Panc1 (cell line): ENCODE data around the gene DDX42. TPM values are rescaled to one million over a fixed set of nuclear protein-coding genes. Genes with fewer than 3 reads are reported as not detected.

ENCODE experiments used
- ATAC-seq: fragments of 200-7000 bp; cut with Tn5 transposase; 2 replicates; pipeline ENCODE4 v1.9.1; 2020; ENCODE audit warnings: mild to moderate bottlenecking, moderate library complexity
- BruUV-seq: library from RNA; stranded (reverse); fragments of 400-500 nt; replicated peaks from 2 replicates; lab custom pipeline; 2021; lab: Mats Ljungman, UMichigan
- CTCF ChIA-PET: fragments of 300-600 bp; sonication (Branson Sonifier 250); formaldehyde crosslinking; loops from one replicate; lab custom pipeline; 2022; ENCODE audit warnings: antibody characterized with exemption; lab: Charles Lee
- POLR2A ChIA-PET: fragments of 300-600 bp; sonication (Branson Sonifier 250); formaldehyde crosslinking; loops from one replicate; lab custom pipeline; 2022; ENCODE audit warnings: antibody characterized with exemption; lab: Charles Lee
- DNase-seq: peaks from one replicate; pipeline ENCODE4 v3.0.0-alpha.2; 2010; ENCODE audit warnings: low read depth, low spot score
- H3K27ac ChIP-seq: 2 replicates; pipeline ENCODE4 v1.5.1; 2011; ENCODE audit warnings: mild to moderate bottlenecking, low read length, inconsistent platforms
- H3K27me3 ChIP-seq: fragments of 200-500 bp; sonication (Bioruptor generic); 2 replicates; pipeline ENCODE4 v1.6.0; 2014; ENCODE audit warnings: low read length, inconsistent platforms; ENCODE audit not compliant: control insufficient read depth, insufficient read depth
- H3K36me3 ChIP-seq: fragments of 200-500 bp; sonication (Bioruptor generic); 2 replicates; pipeline ENCODE4 v1.5.1; 2014; ENCODE audit warnings: inconsistent platforms, mild to moderate bottlenecking, low read length, moderate library complexity; ENCODE audit not compliant: control insufficient read depth, insufficient read depth
- H3K4me1 ChIP-seq: 2 replicates; pipeline ENCODE4 v1.5.1; 2011; ENCODE audit warnings: inconsistent platforms, mild to moderate bottlenecking, low read length, moderate library complexity; ENCODE audit not compliant: control insufficient read depth, insufficient read depth
- H3K4me3 ChIP-seq, 2 experiments: 2 replicates each; pipeline ENCODE4 v1.5.1; 2011 to 2012; ENCODE audit warnings: low read depth in 2 of 2, low read length in 2 of 2, mild to moderate bottlenecking in 2 of 2, inconsistent platforms in 1 of 2, moderate library complexity in 1 of 2
- H3K9me3 ChIP-seq: fragments of 200-500 bp; sonication (Bioruptor generic); 2 replicates; pipeline ENCODE4 v1.5.1; 2014; ENCODE audit warnings: low read depth, mild to moderate bottlenecking, inconsistent platforms, low read length, moderate library complexity; ENCODE audit not compliant: control insufficient read depth, insufficient read depth
- POLR2AphosphoS5 ChIP-seq: IDR thresholded peaks from 2 replicates; pipeline ENCODE4 v1.6.1; 2012; ENCODE audit warnings: mild to moderate bottlenecking, low read depth, low read length, moderate library complexity
- SIN3A ChIP-seq: IDR thresholded peaks from 2 replicates; pipeline ENCODE4 v1.6.1; 2012; ENCODE audit warnings: low read depth, mild to moderate bottlenecking, low read length, moderate library complexity, borderline replicate concordance; ENCODE audit not compliant: insufficient read depth
- TCF7L2 ChIP-seq: IDR thresholded peaks from 2 replicates; pipeline ENCODE4 v1.6.1; 2011; ENCODE audit warnings: mild to moderate bottlenecking, low read depth, low read length, inconsistent platforms
- in situ Hi-C: cut with HindIII; loops from 2 replicates; pipeline ENCODE4 v1.10.0; 2016; ENCODE audit warnings: low sequenced_read_pairs, low pct_unique_long_range_greater_than_20kb
- intact Hi-C: fragments of 100-400 bp; cut with micrococcal nuclease; formaldehyde crosslinking; loops from one replicate; pipeline ENCODE4 v1.10.0; 2022; ENCODE audit not compliant: unreplicated experiment
- total RNA-seq: library from RNA; stranded (reverse); gene quantifications from one replicate; pipeline ENCODE4 v1.2.1, GENCODE V29; 2021; ENCODE audit not compliant: unreplicated experiment
- TF ChIP-seq, protein P1 (sequence below), 2 experiments: IDR thresholded peaks; 2 replicates each; pipeline ENCODE4 v1.6.1; 2011 to 2012; ENCODE audit warnings: low read depth in 2 of 2, control low read depth in 1 of 2, low read length in 1 of 2, mild to moderate bottlenecking in 1 of 2, moderate library complexity in 1 of 2; ENCODE audit not compliant: insufficient read depth in 1 of 2
- TF ChIP-seq, protein P2 (sequence below): fragments of 450-650 bp; IDR thresholded peaks from 2 replicates; pipeline ENCODE4 v1.5.1; 2017; ENCODE audit warnings: mild to moderate bottlenecking

The DDX42 gene
- total RNA-seq, 1 experiment from 2014 or later, result 89.6 TPM

DNA sequence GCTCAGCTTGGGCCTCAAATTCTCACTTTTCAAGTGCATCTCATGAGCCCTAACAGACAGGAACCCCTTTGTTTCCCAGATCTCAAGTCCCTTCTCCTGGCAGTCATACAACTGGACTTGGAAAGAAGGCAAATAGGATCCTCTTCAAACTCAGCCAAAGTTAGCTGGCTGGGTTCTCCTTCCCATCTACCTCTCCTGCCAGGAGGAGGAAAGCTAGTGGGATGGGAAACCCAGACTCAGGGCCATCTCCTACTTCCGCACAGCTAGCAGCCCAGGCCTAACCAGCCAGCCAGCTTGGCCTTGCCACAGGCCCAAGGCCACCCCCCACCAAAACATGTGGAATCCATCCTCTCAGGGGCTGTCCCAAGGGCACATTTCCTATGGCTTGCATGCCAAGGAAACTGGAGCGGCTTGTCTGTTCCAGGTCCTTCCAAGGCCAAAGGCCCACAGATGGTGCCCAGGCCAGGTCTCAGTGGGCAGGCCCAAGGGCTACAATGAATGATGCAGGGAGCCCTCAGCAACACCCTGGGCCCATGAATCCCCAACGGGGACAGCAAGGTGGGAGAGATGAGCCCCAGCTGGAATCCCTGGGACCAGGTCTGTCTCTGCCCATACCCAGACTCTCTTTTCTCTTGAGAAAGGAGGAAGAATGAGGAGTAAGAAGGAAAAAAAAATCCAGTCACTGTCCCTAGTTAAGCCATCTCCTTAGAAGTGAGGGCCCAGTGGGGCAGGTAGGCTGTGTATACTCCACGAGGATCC is 66.8 kb downstream of the DDX42 start:
- DNase-seq, result no peak
- no peaks in the 10 kb centered on the region for H3K27me3 ChIP-seq
- H3K9me3 ChIP-seq, result no peaks in the 10 kb centered on the region
- in situ Hi-C loops (no loop called here), intact Hi-C loops (no loop called here)
- POLR2A ChIA-PET, result no interaction called here
- H3K4me1 ChIP-seq, result peaks cover 31% of the 10 kb centered on the region
- CTCF ChIA-PET, result no interaction called here
- peak overlapping the region; percentile 72 for H3K27ac ChIP-seq
- no peak for TF ChIP-seq SIN3A
- TF ChIP-seq POLR2AphosphoS5, result no peak
- TF ChIP-seq, protein P1, sequence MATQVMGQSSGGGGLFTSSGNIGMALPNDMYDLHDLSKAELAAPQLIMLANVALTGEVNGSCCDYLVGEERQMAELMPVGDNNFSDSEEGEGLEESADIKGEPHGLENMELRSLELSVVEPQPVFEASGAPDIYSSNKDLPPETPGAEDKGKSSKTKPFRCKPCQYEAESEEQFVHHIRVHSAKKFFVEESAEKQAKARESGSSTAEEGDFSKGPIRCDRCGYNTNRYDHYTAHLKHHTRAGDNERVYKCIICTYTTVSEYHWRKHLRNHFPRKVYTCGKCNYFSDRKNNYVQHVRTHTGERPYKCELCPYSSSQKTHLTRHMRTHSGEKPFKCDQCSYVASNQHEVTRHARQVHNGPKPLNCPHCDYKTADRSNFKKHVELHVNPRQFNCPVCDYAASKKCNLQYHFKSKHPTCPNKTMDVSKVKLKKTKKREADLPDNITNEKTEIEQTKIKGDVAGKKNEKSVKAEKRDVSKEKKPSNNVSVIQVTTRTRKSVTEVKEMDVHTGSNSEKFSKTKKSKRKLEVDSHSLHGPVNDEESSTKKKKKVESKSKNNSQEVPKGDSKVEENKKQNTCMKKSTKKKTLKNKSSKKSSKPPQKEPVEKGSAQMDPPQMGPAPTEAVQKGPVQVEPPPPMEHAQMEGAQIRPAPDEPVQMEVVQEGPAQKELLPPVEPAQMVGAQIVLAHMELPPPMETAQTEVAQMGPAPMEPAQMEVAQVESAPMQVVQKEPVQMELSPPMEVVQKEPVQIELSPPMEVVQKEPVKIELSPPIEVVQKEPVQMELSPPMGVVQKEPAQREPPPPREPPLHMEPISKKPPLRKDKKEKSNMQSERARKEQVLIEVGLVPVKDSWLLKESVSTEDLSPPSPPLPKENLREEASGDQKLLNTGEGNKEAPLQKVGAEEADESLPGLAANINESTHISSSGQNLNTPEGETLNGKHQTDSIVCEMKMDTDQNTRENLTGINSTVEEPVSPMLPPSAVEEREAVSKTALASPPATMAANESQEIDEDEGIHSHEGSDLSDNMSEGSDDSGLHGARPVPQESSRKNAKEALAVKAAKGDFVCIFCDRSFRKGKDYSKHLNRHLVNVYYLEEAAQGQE (IDR thresholded peaks at IDR 0.05; ENCODE audit: insufficient read depth in 1 of 2, low read depth in 2 of 2, low read length in 1 of 2), result no peak
- TF ChIP-seq, protein P2, sequence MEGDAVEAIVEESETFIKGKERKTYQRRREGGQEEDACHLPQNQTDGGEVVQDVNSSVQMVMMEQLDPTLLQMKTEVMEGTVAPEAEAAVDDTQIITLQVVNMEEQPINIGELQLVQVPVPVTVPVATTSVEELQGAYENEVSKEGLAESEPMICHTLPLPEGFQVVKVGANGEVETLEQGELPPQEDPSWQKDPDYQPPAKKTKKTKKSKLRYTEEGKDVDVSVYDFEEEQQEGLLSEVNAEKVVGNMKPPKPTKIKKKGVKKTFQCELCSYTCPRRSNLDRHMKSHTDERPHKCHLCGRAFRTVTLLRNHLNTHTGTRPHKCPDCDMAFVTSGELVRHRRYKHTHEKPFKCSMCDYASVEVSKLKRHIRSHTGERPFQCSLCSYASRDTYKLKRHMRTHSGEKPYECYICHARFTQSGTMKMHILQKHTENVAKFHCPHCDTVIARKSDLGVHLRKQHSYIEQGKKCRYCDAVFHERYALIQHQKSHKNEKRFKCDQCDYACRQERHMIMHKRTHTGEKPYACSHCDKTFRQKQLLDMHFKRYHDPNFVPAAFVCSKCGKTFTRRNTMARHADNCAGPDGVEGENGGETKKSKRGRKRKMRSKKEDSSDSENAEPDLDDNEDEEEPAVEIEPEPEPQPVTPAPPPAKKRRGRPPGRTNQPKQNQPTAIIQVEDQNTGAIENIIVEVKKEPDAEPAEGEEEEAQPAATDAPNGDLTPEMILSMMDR, result no peak
- TF ChIP-seq TCF7L2, result no peak
- no TSS peak for BruUV-seq
- peaks cover 6% of the 10 kb centered on the region; the same call in 1 of the 2 replicates for H3K36me3 ChIP-seq
- H3K4me3 ChIP-seq, result peak overlapping the region; percentile 78 to 82
- no peak for ATAC-seq

DNA sequence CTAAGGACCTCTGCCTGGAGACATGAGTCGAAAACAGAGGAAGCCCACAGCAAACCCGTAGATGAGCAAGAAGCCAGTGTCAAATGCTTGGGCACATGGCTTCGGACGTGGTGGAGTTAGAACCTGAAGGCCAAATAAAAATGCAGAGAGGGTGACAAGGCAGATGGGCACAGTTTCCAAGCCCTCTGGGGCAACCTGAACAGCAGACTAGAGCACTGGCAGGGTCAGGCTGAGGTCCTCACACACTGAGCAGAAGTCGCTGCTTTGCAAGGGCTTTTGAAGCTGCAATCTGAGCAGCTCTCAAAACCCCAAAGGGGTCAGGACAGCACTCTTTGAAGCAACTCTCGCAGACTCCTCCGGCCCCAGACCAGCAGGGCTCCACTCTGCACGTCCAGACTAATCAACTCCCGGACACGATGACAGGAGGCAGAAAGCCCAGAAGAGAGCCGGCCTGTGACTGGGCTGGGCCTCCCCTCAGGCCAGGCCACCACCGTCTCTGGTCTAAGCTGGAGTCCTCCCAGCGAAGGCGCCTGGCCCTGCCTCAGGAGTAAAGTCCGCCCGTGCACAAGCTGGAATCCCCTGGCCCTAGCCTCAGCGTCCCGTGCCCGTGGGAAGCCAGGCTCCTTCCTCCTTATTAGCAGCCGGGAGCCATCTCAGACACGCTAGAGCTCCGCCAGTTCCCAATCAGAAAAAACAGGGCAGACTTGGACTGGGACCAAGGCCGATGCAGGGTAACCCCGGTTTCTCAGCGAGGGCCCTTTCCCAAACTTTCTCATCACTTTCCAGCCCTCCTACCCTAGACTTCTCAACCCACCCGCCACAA is 67.6 kb downstream of the DDX42 start:
- in situ Hi-C loops, result no loop called here

More for the DNA sequence above, 67.6 kb downstream of the DDX42 start:
- Histone ChIP-seq H3K9me3 (no peaks in the 10 kb centered on the region), H3K4me3 (peak overlapping the region; percentile 78 to 82), H3K36me3 (peaks cover 6% of the 10 kb centered on the region; the same call in 1 of the 2 replicates), H3K27me3 (no peaks in the 10 kb centered on the region), H3K27ac (peak overlapping the region; percentile 72), H3K4me1 (peaks cover 31% of the 10 kb centered on the region)
- no TSS peak for BruUV-seq
- ChIA-PET POLR2A (no interaction called here), CTCF (no interaction called here)
- intact Hi-C loops, result no loop called here
- no peak for TF ChIP-seq SIN3A
- TF ChIP-seq, protein P1 (IDR thresholded peaks at IDR 0.05; ENCODE audit: insufficient read depth in 1 of 2, low read depth in 2 of 2, low read length in 1 of 2), result no peak
- ATAC-seq, result peak; percentile 29
- DNase-seq, result no peak
